Measurements from ENCODE around the gene CHCHD3.
A peak's percentile ranks its signal among the peaks of the same experiment; 100 is the strongest.

Gene CHCHD3

GRCh38 chr7:132998763-132999162 is 83.1 kb downstream of the CHCHD3 start:
- TF ChIP-seq CTCF (IDR thresholded peaks at IDR 0.05), result no peak

GRCh38 chr7:132997505-132997904 is 84.4 kb downstream of the CHCHD3 start:
- peaks cover 0 to 33% (median 14%) of the 10 kb centered on the region in 4 donors for H3K4me1 ChIP-seq
- no peaks in the 10 kb centered on the region for H3K9me3 ChIP-seq
- no peak for TF ChIP-seq CTCF (IDR thresholded peaks at IDR 0.05)
- no peak overlapping the region for H3K27ac ChIP-seq
- no peak for DNase-seq
- no peak overlapping the region for H3K4me3 ChIP-seq
- intact Hi-C loops (cut with DNase I; ENCODE audit: low total_unique reads), result no loop called here
- no peaks in the 10 kb centered on the region for H3K27me3 ChIP-seq
- no peaks in the 10 kb centered on the region for H3K36me3 ChIP-seq

More at GRCh38 chr7:132998763-132999162, 83.1 kb downstream of the CHCHD3 start:
- Histone ChIP-seq H3K4me1 (peaks cover 0 to 45% (median 17%) of the 10 kb centered on the region in 4 donors), H3K27ac (peak overlapping the region in 1 of 2 donors; percentile 20), H3K36me3 (no peaks in the 10 kb centered on the region), H3K27me3 (no peaks in the 10 kb centered on the region), H3K4me3 (no peak overlapping the region), H3K9me3 (no peaks in the 10 kb centered on the region)
- DNase-seq, result no peak
- intact Hi-C loops (cut with DNase I; ENCODE audit: low total_unique reads), result no loop called here

- intact Hi-C loops (cut with DNase I; ENCODE audit: low total_unique reads), result no loop called here
- no peak overlapping the region for H3K27ac ChIP-seq
- H3K4me1 ChIP-seq, result peaks cover 0 to 33% (median 13%) of the 10 kb centered on the region in 4 donors
- H3K4me3 ChIP-seq, result no peak overlapping the region
- no peaks in the 10 kb centered on the region for H3K36me3 ChIP-seq
- no peaks in the 10 kb centered on the region for H3K27me3 ChIP-seq
- no peak for TF ChIP-seq CTCF (IDR thresholded peaks at IDR 0.05)
- DNase-seq, result no peak
- no peaks in the 10 kb centered on the region for H3K9me3 ChIP-seq
Measured at GRCh38 chr7:132996581-132997242, 85.2 kb downstream of the CHCHD3 start.

- Histone ChIP-seq H3K4me1 (peaks cover 0 to 25% (median 5%) of the 10 kb centered on the region in 4 donors), H3K36me3 (no peaks in the 10 kb centered on the region), H3K9me3 (no peaks in the 10 kb centered on the region), H3K27me3 (no peaks in the 10 kb centered on the region), H3K27ac (no peak overlapping the region), H3K4me3 (no peak overlapping the region)
- no peak for DNase-seq
- intact Hi-C loops (cut with DNase I; ENCODE audit: low total_unique reads), result no loop called here
- TF ChIP-seq CTCF (IDR thresholded peaks at IDR 0.05), result no peak
Measured at GRCh38 chr7:132993377-132994013, 88.4 kb downstream of the CHCHD3 start.

GRCh38 chr7:132991615-132992587 is 90.0 kb downstream of the CHCHD3 start:
- Histone ChIP-seq H3K27me3 (no peaks in the 10 kb centered on the region), H3K9me3 (no peaks in the 10 kb centered on the region), H3K4me1 (peaks cover 0 to 9% (median 0%) of the 10 kb centered on the region in 4 donors), H3K27ac (no peak overlapping the region), H3K36me3 (no peaks in the 10 kb centered on the region), H3K4me3 (no peak overlapping the region)
- no peak for DNase-seq
- intact Hi-C loops (cut with DNase I; ENCODE audit: low total_unique reads), result no loop called here
- TF ChIP-seq CTCF (IDR thresholded peaks at IDR 0.05), result no peak
